ENCODE data around the gene PCDH9.

- no peak for TF ChIP-seq CTCF (IDR thresholded peaks at IDR 0.05; ENCODE audit: insufficient read depth, low read depth, low read length)
- no peak for TF ChIP-seq EZH2 (IDR thresholded peaks at IDR 0.05; ENCODE audit: insufficient read depth, low read length)
Observed at GRCh38 chr13:66661336-66661735, 568.8 kb downstream of the PCDH9 start.

Measured in astrocyte (in vitro differentiated cells and primary cell).